ENCODE results near the gene CNST.
"Not testable (repeated sequence)": the region's sequence is repeated elsewhere in the genome, so short reads cannot be mapped to it uniquely, and the experiment has no call there.

The CNST gene

DNA sequence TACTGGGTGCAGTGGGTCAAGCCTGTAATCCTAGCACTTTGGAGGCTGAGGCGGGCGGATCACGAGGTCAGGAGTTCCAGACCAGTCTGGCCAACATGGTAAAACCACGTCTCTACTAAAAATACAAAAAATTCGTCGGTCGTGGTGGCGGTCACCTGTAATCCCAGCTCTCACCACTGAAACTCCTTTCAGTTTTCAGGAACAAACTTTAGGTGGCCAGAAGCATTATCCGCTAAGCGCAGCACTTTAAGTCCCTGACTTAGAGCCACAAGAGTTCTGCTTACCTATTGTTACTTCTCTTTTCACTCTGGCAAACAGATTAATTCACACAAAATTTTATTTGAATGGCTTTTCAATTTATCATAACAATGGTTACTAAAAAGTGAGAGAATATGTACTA lies 5.4 kb upstream of the CNST start:
- not testable (repeated sequence) for DNase-seq

DNA sequence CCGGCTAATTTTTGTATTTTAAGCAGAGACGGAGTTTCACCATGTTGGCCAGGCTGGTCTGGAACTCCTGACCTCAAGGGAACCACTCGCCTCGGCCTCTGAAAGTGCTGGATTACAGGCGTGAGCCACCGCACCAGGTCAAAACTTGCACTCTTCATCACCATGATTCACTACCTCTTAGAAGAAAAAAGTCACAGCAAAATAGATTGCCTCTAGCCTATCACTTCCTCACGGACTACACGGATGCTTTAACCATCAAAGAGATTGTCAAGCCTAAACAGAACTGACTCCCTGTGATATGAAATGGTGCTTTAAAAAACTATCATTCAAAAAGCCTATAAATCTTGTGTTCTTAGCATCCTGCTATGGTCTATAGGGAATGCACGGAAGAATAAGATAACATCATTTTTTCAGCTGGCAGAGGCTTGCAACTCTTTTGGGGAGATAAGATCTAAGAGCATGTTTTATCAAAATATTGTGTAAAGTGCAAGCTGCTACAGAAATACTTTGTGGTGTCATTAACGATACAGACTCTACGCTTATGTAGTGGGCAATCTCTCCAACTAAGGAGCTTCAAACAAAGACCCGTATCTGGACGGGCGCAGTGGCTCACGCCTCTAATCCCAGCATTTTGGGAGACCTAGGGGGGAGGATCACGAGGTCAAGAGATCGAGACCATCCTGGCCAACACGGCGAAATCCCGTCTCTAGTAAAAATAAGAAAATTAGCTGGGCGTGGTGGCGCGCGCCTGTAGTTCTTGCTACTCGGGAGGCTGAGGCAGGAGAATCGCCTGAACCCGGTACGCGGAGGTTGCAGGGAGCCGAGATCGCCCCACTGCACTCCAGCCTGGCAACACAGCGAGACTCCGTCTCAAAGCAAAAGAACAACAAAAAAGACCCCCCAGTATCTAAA lies 1.2 kb upstream of the CNST start:
- DNase-seq, result no peak

- DNase-seq, result no peak
These were observed 517 bp upstream of the CNST start for GRCh38 chr1:246565751-246566127.

DNA sequence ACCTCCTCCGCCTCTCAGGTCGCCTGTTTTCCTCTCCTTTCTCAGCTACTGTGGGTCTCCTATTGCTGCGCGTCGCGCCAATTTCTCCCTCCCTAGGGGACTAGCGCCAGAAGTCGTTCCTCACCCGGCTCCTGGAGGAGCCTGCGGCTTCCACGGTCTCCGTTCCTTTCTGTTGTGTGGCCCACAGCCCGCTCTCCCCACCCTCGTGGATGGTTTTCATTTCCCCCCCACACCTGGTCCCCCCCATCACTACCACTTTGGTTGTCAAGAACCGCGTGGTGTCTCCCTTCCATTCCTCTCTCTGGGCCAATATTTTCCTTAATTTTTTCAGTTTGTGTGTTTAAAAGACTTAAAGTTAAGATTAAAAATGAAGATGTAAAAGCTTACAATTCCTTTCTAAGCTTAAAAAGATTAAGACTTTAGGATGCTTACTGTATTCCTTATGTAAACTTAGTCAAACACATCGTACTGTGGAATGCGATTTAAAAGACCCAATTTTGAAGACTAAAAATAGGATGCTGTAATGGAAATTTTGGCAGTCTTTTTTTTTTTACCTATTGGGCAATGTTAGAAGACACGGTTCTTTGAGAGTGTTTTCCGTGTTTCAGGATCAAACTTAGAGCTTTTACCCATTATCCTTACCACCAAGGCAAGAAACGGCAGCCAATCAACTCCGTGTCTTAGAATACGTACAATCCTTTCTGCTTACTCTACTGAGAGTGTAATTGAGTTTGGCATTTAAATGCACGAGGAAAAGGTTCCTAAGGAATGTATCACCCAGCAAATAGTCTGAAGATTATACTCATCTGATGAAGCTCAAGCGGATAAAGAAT lies 773 bp downstream of the CNST start:
- DNase-seq, result no peak

- no peak for DNase-seq
These were observed 1.5 kb downstream of the CNST start for GRCh38 chr1:246567646-246568235.

GRCh38 chr1:246569248-246570238 lies 3.3 kb downstream of the CNST start:
- peak; percentile 71 for DNase-seq

DNA sequence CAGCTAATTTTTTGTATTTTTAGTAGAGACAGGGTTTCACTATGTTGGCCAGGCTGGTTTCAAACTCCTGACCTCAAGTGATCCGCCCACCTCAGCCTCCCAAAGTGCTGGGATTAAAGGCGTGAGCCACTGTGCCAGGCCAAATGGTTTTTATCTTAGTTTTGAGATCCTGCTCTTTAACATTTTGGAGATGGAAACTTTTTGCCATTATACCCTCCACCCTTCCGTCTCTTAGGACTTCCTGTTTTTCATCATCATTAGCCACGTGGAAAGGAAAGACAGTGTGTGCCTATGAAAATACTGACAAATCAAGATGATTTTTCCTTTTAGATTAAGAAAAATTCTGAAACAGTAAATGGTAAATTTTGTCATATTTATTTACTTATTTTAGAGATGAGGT lies 5.1 kb downstream of the CNST start:
- DNase-seq, result peak; percentile 44

DNA sequence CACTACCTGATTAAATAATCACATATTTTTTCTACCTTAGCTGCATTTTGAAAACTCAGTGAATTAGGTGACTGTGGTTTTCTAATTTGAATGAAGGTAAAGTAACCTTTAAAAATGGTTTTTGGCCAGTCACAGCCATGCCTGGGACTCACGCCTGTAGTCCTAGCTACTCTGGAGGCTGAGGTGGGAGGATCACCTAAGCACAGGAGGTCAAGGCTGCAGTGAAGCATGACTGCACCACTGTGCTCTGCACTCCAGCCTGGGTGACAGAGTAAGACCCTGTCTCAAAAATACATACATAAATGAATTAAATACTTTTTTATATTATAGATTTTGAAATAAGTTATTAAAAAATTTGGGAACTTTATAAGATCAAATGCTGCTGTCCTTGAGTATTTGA lies 5.7 kb downstream of the CNST start:
- DNase-seq, result no peak

DNA sequence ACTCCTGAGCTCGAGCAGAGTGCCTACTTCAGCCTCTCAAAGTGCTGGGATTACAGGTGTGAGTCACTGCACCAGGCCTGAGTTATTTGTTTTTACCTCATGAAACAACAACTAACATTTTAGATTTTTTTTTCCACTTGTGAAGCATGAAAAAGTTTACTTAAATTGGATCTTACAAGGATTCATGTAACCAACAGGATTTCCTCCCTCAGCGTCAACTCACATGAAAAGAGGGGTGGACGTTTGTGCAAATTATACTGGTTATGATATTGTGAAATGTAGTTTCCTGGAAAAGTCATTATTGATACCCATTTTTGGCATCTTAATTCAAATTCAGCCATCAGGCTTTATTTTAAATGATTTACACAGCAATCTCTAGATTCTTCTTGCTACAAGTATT lies 6.5 kb downstream of the CNST start:
- DNase-seq, result no peak

DNA sequence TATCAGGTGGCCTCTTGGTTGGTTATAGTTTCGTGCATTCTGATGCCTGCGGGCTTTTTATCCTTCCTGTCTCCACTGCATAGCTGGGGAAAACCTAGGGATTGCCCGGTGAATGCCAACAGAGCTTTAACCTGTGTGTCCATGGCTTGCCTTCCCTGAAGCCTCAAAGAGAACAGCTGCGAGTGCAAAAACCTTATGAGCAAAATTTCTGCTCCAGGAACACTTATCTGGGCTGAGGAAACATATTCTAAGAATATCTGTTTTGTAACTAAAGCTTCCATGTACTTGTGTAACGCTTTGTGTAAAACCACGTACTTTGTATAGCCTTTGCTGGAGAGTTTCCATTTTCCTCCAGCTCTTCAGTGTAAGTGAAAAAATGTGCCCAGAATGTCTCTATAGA lies 7.2 kb downstream of the CNST start:
- DNase-seq, result no peak

- no peak for DNase-seq
These were observed 10.4 kb downstream of the CNST start for GRCh38 chr1:246576709-246577032.

DNA sequence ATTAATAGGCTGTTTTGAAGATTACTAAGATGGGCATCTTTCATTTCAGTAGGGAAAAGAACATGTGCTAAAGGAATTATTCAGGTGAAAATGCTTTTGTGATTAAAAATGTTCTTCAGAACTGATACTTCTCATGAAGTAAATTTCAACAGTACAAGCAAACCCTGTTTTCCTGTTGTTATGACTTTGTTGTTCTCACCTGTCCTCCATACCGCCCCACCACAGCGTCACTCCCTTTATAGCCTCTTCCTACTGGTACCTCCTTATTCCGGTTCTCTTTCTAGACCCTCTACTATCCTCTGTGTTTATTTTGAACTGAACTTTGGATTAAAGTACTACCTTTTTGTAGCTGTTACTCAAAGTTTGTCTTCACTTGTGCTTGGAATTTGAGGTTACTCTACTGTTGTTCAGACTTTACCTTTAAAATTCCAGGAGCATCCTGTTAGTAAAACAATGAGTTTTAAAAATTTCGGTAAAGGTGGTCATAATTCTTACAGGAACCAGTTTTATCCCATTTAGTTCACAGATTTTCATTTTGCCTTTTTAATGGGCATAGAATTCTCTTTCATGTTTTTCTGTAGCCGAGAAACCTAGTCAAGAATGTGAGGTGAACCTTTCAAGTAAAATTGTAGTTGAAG lies 10.9 kb downstream of the CNST start:
- DNase-seq, result peak; percentile 52

GRCh38 chr1:246577720-246578106 lies 11.5 kb downstream of the CNST start:
- DNase-seq, result no peak

GRCh38 chr1:246579818-246580217 lies 13.6 kb downstream of the CNST start:
- no peak for DNase-seq

DNA sequence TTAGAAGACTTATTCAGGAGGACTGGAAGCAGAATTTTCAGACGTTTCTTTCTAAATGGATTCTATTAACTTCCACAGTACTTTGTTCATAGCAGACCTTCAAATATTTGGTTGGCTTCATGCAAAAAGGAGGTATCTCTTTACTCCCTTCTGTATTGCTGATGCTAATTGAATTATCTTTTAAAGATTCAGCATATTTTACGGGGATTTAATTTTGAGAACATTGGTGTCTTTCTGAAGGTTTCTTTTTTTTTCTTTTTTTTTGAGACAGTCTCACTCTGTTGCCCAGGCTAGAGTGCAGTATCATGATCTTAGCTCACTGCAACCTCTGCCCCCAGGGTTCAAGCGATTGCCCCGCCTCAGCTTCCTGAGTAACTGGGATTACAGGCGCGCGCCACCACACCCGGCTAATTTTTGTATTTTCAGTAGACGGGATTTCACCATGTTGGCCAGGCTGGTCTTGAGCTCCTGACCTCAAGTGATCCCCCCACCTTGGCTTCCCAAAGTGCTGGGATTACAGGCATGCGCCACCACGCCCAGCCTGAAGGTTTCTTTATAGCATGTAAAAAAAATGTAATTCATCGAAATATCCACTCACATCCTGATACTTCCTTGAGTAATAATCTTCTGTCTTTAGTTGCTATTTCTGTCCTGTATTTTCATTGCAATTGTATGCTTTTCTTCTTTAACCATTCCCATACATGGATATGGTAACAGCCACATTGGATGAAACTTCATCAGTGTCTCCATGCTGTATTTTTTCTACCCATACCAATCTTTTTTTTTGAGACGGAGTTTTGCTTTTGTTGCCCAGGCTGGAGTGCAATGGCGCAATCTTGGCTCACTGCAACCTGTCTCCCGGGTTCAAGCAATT lies 14.5 kb downstream of the CNST start:
- no peak for DNase-seq

DNA sequence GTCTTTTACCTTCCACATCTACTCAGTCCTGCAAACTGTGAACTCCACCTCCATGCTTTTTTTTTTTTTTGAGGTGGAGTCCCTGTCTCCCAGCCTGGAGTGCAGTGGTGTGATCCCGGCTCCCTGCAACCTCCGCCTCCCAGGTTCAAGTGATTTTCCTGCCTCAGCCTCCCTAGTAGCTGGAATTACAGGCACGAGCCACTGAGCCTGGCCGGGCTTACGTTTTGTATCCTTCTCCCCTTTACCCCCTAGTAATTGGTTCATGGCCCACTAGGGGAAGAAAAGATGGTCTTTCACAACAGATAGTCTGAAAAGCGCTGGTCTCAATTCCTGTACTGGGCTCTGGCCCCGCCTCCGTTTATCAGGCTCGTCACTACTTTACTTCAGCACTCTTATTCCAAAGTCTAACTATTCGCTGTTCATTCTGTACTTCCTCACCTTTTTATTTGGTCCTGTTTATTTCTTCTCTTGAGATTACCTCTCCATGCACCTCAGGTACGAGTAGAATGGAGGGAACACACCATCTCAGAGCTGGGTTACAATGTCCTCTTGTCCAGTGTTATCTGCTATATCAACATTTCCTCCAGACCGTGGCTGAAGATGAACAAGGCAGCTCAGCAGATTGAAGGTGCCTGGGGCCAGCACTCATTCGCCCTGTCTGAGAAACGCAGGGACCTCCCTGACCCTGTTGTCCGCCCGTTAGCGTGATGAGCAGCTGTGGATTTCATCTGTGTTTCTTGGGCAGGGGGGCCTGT lies 16.2 kb downstream of the CNST start:
- no peak for DNase-seq

DNA sequence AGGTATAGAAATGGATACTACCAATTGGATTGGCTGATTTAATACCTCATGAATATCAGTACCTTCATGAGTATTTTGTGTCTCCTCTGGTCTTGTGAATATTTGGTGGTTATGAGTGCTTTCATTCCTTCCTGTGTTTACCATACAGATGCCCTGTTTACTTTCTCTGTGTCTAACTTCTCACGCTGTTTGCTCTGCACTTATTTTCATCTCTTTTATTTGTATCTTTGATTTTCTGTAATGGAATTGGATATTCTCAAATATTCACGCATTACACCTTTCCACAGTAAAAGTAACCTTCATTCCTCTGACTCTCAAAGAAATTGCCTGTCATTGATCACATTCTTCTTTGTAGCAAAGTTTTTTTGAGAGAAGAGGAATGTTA lies 16.8 kb downstream of the CNST start:
- no peak for DNase-seq

GRCh38 chr1:246583448-246584185 lies 17.4 kb downstream of the CNST start:
- no peak for DNase-seq

DNA sequence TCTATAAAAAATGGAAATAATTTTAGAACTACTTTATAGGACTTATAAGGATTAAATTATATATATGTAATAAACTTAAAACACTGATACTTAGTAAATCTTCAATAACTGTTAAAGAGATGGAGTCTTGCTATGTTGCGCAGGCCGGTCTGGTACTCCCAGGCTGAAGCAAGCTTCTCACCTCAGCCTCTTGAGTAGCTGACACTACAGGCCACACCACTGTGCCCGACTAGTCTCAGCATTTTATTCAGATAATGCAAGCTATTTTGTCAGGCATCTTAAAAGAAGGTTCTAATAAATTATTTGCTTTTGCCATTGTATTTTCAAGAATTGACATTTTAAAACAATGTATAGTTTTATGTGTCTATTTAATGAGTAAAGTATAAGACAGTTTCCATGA lies 20.8 kb downstream of the CNST start:
- no peak for DNase-seq

DNA sequence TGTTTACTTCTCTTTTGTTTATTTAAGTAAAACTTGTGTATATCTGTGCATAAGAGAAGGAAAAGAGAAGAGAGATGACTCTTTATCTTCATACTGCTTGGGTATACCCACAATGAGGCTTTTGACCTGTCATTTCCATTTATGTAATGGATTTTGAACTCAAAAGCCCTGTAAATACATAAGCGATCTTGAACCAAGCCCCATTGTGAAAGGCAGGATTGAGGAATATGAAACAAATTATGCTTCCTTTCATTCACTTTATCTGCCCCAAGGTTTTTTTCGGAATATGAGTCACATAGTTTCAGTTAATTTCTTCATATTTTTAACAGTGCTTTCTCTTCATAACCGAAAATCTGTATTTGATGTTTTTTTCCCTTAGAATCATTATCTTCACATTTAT lies 21.4 kb downstream of the CNST start:
- no peak for DNase-seq
